ENCODE results near the gene UCP2. TPM values are rescaled to one million over a fixed set of nuclear protein-coding genes. Genes with fewer than 3 reads are reported as not detected.

Gene UCP2
- total and polyA plus RNA-seq, 9 of the 15 experiments (the other 6 are each of a cell fraction or from before 2014, with no cell fraction given) = 19.2 to 216 (median 87.9) TPM

DNA sequence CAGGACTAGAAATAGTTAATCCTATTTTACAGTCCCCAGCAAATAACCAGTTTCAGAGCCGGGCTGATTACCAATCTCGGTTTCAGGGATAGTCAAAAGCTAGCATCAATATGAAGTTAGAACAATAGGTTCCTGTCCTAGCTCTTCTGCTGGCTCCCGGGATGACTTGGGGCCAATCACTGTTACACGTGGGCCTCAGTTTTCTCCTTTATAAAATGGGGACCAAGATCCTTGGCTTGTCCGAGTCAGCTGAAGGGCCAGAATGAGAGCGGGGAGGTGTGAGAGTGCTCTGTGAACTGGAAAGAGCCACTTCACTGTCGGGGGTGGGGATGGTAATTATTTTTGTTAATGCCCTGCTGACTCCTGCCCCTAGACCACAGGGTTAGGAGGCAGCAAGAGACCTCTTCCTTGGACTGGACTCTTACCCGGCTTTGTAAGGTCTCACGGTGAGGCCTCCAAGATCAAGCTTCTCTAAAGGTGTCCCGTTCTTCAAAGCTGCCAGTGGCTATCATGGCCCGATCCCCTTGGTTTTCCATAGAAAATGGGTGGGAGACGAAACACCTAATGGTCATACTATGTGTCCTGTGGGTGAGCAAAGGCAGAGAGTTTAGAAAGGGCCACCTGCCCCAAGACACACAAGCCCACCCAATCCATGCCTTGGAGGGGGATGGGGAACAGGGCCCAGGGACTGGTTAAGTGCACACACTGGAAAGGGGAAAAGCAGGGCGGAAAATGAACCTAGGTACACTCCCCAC is 1.4 kb downstream of the UCP2 start:
- ChIA-PET POLR2A (interaction anchor here (0.6 to 5.8 kb wide), 13 partner anchors 10 to 377 kb away, joined by 3 to 54 read pairs (median 6); no protein-coding TSS in a partner anchor), CTCF (ENCODE audit: low intra/inter-chr PET ratio) (no interaction called here)
- peak overlapping the region; percentile 98 for H3K4me2 ChIP-seq (ENCODE audit: insufficient read depth, low read length)
- DNase-seq (ENCODE audit: extremely low read depth in 1 of 4, low spot score in 3 of 4) (peak in 1 of 4 experiments; percentile 30), FAIRE-seq (no peak), ATAC-seq (no peak)
- H2AFZ ChIP-seq (ENCODE audit: low read depth, low read length) = no peak overlapping the region
- H3K4me3 ChIP-seq = peak overlapping the region; percentile 67
- H3K27ac ChIP-seq (ENCODE audit: extremely low read depth, low read depth, low read length) = peak overlapping the region; percentile 99
- H3K9ac ChIP-seq (ENCODE audit: insufficient read depth in 1 of 2, low read depth in 2 of 2, low read length in 2 of 2) = peak overlapping the region; percentile 85 to 96; a peak in 3 of 4 replicates
- H3K79me2 ChIP-seq (ENCODE audit: control insufficient read depth, insufficient read depth, low read length) = peaks cover 45% of the 10 kb centered on the region
- H3K4me1 ChIP-seq (replicated peaks in 1 of 2; ENCODE audit: control insufficient read depth in 2 of 2, insufficient read depth in 2 of 2, low read length in 2 of 2) = peaks cover 41 to 62% of the 10 kb centered on the region in 2 experiments
- BruUV-seq (replicated peaks) = no TSS peak
- no peaks in the 10 kb centered on the region for H3K9me3 ChIP-seq (replicated peaks; ENCODE audit: control insufficient read depth, insufficient read depth, low read depth, low read length)
- intact Hi-C loops (cut with micrococcal nuclease) (loop anchor here (5.0 kb wide), 1 partner anchor 191 kb away; the partner anchor contains the start of genes C2CD3 and PPME1), in situ Hi-C loops (cut with MboI) (no loop called here)
- no peaks in the 10 kb centered on the region for H3K27me3 ChIP-seq (ENCODE audit: control insufficient read depth in 2 of 2, insufficient read depth in 2 of 2, low read length in 2 of 2)
- H3K36me3 ChIP-seq (ENCODE audit: control insufficient read depth, insufficient read depth, low read length) = peaks cover 53% of the 10 kb centered on the region
- H3K9me1 ChIP-seq (ENCODE audit: control insufficient read depth, insufficient read depth, low read length) = peaks cover 3% of the 10 kb centered on the region
- H4K20me1 ChIP-seq (replicated peaks; ENCODE audit: control insufficient read depth, insufficient read depth, low read length) = no peaks in the 10 kb centered on the region; the same call in 1 of the 2 replicates
- WGBS (ENCODE audit: insufficient coverage, low coverage, missing lambda C conversion rate) = 7% methylated on average over 13 of the region's 13 CpGs
- TF ChIP-seq POU5F1 (IDR thresholded peaks at IDR 0.05; ENCODE audit: borderline replicate concordance, low read depth, low read length, partially characterized antibody) (no peak), GABPB1 (CRISPR knock-in tag; IDR thresholded peaks at IDR 0.05) (no peak), ZNF583 (CRISPR knock-in tag; IDR thresholded peaks at IDR 0.05) (no peak), ZC3H8 (IDR thresholded peaks at IDR 0.05) (no peak), ZFPM2 (CRISPR knock-in tag; IDR thresholded peaks at IDR 0.05) (no peak), FOXK1 (CRISPR knock-in tag; IDR thresholded peaks at IDR 0.05; ENCODE audit: borderline replicate concordance) (0 out of 2 replicates have a peak, but pooled peaks have one; percentile 64), ZNF274 (IDR thresholded peaks at IDR 0.05; ENCODE audit: borderline replicate concordance, low read depth, low read length) (no peak), STAT5B (CRISPR knock-in tag; IDR thresholded peaks at IDR 0.05) (no peak), CHD2 (IDR thresholded peaks at IDR 0.05; ENCODE audit: low read depth, low read length) (no peak), CCAR2 (IDR thresholded peaks at IDR 0.05; ENCODE audit: low read depth, low read length) (no peak), EHMT2 (IDR thresholded peaks at IDR 0.05) (no peak), POLR2AphosphoS5 (IDR thresholded peaks at IDR 0.05; ENCODE audit: control insufficient read depth, insufficient read depth, low read depth, low read length) (no peak; the same call in 1 of the 2 replicates), ZNF76 (CRISPR knock-in tag; IDR thresholded peaks at IDR 0.05; ENCODE audit: borderline replicate concordance) (no peak)
- TF ChIP-seq, protein P1, sequence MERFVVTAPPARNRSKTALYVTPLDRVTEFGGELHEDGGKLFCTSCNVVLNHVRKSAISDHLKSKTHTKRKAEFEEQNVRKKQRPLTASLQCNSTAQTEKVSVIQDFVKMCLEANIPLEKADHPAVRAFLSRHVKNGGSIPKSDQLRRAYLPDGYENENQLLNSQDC (CRISPR knock-in tag; IDR thresholded peaks at IDR 0.05) = no peak
- TF ChIP-seq, protein P2, sequence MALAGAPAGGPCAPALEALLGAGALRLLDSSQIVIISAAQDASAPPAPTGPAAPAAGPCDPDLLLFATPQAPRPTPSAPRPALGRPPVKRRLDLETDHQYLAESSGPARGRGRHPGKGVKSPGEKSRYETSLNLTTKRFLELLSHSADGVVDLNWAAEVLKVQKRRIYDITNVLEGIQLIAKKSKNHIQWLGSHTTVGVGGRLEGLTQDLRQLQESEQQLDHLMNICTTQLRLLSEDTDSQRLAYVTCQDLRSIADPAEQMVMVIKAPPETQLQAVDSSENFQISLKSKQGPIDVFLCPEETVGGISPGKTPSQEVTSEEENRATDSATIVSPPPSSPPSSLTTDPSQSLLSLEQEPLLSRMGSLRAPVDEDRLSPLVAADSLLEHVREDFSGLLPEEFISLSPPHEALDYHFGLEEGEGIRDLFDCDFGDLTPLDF (CRISPR knock-in tag; IDR thresholded peaks at IDR 0.05) = no peak
- TF ChIP-seq, protein P3, sequence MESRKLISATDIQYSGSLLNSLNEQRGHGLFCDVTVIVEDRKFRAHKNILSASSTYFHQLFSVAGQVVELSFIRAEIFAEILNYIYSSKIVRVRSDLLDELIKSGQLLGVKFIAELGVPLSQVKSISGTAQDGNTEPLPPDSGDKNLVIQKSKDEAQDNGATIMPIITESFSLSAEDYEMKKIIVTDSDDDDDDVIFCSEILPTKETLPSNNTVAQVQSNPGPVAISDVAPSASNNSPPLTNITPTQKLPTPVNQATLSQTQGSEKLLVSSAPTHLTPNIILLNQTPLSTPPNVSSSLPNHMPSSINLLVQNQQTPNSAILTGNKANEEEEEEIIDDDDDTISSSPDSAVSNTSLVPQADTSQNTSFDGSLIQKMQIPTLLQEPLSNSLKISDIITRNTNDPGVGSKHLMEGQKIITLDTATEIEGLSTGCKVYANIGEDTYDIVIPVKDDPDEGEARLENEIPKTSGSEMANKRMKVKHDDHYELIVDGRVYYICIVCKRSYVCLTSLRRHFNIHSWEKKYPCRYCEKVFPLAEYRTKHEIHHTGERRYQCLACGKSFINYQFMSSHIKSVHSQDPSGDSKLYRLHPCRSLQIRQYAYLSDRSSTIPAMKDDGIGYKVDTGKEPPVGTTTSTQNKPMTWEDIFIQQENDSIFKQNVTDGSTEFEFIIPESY (CRISPR knock-in tag; IDR thresholded peaks at IDR 0.05) = 0 out of 2 replicates have a peak, but pooled peaks have one; percentile 13
- TF ChIP-seq, protein P4, sequence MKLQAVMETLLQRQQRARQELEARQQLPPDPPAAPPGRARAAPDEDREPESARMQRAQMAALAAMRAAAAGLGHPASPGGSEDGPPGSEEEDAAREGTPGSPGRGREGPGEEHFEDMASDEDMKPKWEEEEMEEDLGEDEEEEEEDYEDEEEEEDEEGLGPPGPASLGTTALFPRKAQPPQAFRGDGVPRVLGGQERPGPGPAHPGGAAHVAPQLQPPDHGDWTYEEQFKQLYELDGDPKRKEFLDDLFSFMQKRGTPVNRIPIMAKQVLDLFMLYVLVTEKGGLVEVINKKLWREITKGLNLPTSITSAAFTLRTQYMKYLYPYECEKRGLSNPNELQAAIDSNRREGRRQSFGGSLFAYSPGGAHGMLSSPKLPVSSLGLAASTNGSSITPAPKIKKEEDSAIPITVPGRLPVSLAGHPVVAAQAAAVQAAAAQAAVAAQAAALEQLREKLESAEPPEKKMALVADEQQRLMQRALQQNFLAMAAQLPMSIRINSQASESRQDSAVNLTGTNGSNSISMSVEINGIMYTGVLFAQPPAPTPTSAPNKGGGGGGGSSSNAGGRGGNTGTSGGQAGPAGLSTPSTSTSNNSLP (IDR thresholded peaks at IDR 0.05; ENCODE audit: borderline replicate concordance, low read depth, low read length) = no peak

All from K562 (cell line).